Measurements from ENCODE around the gene TTC12. TPM values are rescaled to one million over a fixed set of nuclear protein-coding genes. Genes with fewer than 3 reads are reported as not detected.

TTC12 gene
- total RNA-seq, 1 donor from 2014 or later: 7.8 TPM

- Mint-ChIP-seq H3K36me3 (ENCODE audit: low read depth) (no peaks in the 10 kb centered on the region), H3K27me3 (ENCODE audit: low read depth) (peaks cover 5% of the 10 kb centered on the region), H3K27ac (ENCODE audit: unreplicated experiment) (no peak overlapping the region), H3K9me3 (ENCODE audit: low read depth) (no peaks in the 10 kb centered on the region), H3K4me3 (ENCODE audit: unreplicated experiment) (no peak overlapping the region), H3K4me1 (ENCODE audit: low read depth) (no peaks in the 10 kb centered on the region)
- DNase-seq (ENCODE audit: low spot score): no peak
- TF ChIP-seq, protein P1, sequence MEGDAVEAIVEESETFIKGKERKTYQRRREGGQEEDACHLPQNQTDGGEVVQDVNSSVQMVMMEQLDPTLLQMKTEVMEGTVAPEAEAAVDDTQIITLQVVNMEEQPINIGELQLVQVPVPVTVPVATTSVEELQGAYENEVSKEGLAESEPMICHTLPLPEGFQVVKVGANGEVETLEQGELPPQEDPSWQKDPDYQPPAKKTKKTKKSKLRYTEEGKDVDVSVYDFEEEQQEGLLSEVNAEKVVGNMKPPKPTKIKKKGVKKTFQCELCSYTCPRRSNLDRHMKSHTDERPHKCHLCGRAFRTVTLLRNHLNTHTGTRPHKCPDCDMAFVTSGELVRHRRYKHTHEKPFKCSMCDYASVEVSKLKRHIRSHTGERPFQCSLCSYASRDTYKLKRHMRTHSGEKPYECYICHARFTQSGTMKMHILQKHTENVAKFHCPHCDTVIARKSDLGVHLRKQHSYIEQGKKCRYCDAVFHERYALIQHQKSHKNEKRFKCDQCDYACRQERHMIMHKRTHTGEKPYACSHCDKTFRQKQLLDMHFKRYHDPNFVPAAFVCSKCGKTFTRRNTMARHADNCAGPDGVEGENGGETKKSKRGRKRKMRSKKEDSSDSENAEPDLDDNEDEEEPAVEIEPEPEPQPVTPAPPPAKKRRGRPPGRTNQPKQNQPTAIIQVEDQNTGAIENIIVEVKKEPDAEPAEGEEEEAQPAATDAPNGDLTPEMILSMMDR (IDR thresholded peaks at IDR 0.05): no peak
Observed at GRCh38 chr11:113411536-113411935, 97.2 kb downstream of the TTC12 start.

- TF ChIP-seq, protein P1 (IDR thresholded peaks at IDR 0.05): no peak
- H3K4me3 Mint-ChIP-seq (ENCODE audit: unreplicated experiment): no peak overlapping the region
Observed at GRCh38 chr11:113412675-113413074, 98.3 kb downstream of the TTC12 start.

GRCh38 chr11:113415343-113415742 lies 101.0 kb downstream of the TTC12 start:
- H3K4me3 Mint-ChIP-seq (ENCODE audit: unreplicated experiment): no peak overlapping the region
- DNase-seq (ENCODE audit: low spot score): no peak
- no peak overlapping the region for H3K27ac Mint-ChIP-seq (ENCODE audit: unreplicated experiment)
- H3K36me3 Mint-ChIP-seq (ENCODE audit: low read depth): no peaks in the 10 kb centered on the region
- peaks cover 11% of the 10 kb centered on the region for H3K27me3 Mint-ChIP-seq (ENCODE audit: low read depth)
- TF ChIP-seq, protein P1 (IDR thresholded peaks at IDR 0.05): no peak
- H3K9me3 Mint-ChIP-seq (ENCODE audit: low read depth): no peaks in the 10 kb centered on the region
- H3K4me1 Mint-ChIP-seq (ENCODE audit: low read depth): no peaks in the 10 kb centered on the region

More at GRCh38 chr11:113412675-113413074, 98.3 kb downstream of the TTC12 start:
- Mint-ChIP-seq H3K36me3 (ENCODE audit: low read depth) (no peaks in the 10 kb centered on the region), H3K4me1 (ENCODE audit: low read depth) (no peaks in the 10 kb centered on the region), H3K9me3 (ENCODE audit: low read depth) (no peaks in the 10 kb centered on the region), H3K27ac (ENCODE audit: unreplicated experiment) (no peak overlapping the region), H3K27me3 (ENCODE audit: low read depth) (peaks cover 5% of the 10 kb centered on the region)
- no peak for DNase-seq (ENCODE audit: low spot score)

Other genes with a start within 250 kb of the TTC12 start
- gene ANKK1, start 73.2 kb downstream of the TTC12 start, total RNA-seq: 0.36 TPM in 1 of 3 replicates, not detected in the others
- not detected in 3 replicates for gene DRD2, start 160.8 kb downstream of the TTC12 start, total RNA-seq

Data from chondrocyte (in vitro differentiated cells).